ENCODE results near the gene MORN3.
A peak's percentile ranks its signal among the peaks of the same experiment; 100 is the strongest.
"Not testable (repeated sequence)": the region's sequence is repeated elsewhere in the genome, so short reads cannot be mapped to it uniquely, and the experiment has no call there.

MORN3 gene

DNA sequence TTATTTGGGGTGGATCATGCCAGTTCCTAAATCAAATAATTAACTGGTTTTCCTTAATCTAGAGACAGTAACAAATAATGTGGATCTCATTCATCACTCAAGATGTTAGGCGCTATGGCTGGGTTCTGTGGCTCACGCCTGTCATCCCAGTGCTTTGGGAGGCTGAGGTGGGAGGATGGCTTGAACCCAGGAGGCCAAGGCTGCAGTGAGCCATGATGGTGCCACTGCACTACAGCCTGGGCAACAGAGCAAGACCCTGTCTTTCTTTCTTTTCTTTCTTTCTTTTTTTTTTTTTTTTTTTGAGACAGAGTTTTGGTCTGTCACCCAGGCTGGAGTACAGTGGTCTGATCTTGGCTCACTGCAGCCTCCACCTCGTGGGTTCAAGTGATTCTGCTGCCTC is 23.3 kb upstream of the MORN3 start:
- not testable (repeated sequence) for DNase-seq (ENCODE audit: low spot score)

DNA sequence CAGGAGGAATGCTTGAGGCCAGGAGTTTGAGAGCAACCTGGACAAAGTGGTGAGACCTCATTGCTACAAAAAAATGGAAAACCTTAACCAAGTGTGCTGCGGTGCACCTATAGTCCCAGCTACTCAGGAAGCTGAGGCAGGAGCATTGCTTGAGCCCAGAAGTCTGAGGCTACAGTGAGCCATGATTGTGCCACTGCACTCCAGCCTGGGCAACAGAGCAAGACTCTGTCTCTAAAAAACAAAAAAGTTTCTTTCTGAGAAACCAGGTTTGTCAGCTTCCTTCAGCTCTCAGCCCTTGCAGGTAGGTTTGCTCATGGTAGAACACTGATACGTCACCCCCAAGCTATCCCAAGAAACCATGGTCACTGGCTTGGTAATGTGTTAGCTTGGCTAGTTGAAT is 20.0 kb upstream of the MORN3 start:
- DNase-seq (ENCODE audit: low spot score) = no peak

DNA sequence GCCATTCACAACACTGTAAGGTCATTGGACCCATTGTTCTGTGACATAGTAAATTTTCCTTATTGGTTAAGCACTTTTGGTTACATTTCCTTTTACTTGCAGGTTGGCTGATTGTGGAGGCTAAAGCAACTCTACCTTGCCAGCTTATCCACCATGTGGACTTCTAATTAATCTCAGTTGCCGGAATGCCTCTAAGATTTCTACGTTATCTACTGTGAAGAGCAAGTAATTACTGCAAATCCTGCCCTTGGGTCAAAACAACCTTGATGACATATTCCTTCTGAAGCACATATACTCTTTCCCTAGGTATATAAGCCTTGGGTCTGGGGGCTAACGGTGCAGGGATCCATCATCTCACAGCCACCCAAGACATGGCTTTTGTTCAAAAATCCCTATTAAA is 19.5 kb upstream of the MORN3 start:
- DNase-seq (ENCODE audit: low spot score) = no peak

DNA sequence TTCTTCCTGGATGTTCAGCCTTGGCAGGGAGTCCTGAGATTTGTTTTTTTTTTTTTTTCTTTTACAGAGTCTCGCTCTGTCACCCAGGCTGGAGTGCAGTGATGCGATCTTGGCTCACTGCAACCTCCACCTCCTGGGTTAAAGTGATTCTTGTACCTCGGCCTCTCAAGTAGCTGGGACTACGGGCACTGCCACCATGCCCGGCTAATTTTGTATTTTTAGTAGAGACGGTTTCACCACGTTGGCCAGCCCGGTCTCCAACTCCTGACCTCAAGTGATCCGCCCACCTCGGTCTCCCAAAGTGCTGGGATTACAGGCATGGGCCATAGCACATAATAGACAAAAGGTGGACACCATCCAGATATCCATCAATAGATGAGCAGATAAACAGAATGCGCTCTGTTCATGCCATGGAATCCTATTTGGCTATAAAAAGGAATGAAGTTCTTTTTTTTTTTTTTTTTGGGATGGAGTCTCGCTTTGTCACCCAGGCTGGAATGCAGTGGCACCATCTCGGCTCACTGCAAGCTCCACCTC is 10.3 kb upstream of the MORN3 start:
- peak; percentile 60 for DNase-seq (ENCODE audit: low spot score)

- no peak for DNase-seq (ENCODE audit: low spot score)
Measured at GRCh38 chr12:121678716-121679300, 9.4 kb upstream of the MORN3 start.

GRCh38 chr12:121678305-121678704 is 8.9 kb upstream of the MORN3 start:
- DNase-seq (ENCODE audit: low spot score) = no peak

DNA sequence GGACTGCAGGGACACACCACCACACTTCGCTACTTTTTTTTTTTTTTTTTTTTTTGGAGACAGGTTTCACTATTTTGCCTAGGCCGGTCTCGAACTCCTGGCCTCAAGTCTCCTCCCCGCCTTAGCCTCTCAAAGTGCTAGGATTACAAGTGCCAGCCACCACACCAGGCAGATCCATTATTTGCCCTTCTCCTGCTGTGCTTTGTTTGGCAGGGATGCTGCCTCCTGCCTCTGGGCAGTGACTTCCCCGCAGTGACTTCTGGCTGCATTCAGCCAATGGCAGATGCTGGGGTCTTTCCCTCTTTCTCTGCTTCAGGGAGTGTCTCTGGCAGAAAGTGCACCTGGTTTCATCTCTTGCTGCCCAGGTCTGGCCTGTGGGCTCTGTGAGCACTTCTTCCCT is 6.7 kb upstream of the MORN3 start:
- DNase-seq (ENCODE audit: low spot score) = no peak

DNA sequence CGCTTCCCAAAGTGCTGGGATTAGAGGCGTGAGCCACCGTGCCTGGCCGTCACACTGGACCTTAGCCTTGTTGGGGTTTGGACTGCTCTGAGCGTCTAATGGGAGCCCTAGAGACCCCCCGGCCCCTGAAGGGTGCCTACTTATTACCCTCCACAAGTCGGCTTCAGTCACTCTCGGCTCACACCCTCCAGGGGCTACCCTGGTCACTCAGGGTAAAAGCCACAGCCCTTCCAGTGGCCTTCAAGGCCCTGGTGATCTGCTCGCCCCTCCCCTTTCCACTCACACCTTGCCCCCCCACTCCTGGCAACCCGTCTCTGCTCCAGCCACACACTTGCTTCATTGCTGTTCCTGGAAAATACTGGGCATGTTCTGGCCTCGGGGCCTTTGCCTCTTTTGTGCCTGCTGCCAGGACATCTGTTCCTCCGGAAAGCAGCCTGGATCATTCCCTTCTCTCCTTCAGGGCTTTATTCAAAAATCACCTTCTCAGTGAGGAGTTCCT is 3.6 kb upstream of the MORN3 start:
- no peak for DNase-seq (ENCODE audit: low spot score)

GRCh38 chr12:121668750-121669520 is 519 bp downstream of the MORN3 start:
- no peak for DNase-seq (ENCODE audit: low spot score)

GRCh38 chr12:121666829-121667228 is 2.6 kb downstream of the MORN3 start:
- DNase-seq (ENCODE audit: low spot score) = not testable (repeated sequence)

GRCh38 chr12:121663610-121663929 is 5.9 kb downstream of the MORN3 start:
- no peak for DNase-seq (ENCODE audit: low spot score)

DNA sequence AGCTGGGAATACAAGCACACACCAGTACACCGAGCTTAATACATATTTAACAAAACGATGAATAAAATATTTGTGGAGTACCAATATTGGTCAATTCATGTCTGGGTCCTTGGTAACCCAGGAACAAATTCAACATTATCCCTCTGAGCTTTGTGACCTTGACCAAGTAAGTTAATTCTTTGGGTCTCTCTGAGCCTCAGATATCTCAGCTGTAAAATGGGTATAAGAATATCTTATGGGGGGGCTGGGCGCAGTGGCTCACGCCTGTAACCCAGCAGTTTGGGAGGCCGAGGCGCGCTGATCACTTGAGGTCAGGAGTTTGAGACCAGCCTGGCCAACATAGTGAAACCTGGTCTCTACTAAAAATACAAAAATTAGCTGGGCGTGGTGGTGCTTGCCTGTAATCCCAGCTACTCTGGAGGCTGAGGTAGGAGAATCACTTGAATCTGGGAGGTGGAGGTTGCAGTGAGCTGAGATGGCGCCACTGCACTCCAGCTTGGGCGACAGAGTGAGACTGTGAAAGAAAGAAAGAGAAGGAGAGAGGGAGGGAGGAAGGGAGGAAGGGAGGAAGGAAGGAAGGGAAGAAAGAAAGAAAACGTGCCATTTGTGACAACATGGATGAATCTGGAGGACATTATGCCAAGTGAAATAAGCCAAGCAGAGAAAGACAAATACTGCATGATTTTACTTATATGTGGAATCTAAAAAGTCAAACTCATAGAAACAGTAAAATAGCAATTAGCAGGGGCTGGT is 7.9 kb downstream of the MORN3 start:
- not testable (repeated sequence) for DNase-seq (ENCODE audit: low spot score)

DNA sequence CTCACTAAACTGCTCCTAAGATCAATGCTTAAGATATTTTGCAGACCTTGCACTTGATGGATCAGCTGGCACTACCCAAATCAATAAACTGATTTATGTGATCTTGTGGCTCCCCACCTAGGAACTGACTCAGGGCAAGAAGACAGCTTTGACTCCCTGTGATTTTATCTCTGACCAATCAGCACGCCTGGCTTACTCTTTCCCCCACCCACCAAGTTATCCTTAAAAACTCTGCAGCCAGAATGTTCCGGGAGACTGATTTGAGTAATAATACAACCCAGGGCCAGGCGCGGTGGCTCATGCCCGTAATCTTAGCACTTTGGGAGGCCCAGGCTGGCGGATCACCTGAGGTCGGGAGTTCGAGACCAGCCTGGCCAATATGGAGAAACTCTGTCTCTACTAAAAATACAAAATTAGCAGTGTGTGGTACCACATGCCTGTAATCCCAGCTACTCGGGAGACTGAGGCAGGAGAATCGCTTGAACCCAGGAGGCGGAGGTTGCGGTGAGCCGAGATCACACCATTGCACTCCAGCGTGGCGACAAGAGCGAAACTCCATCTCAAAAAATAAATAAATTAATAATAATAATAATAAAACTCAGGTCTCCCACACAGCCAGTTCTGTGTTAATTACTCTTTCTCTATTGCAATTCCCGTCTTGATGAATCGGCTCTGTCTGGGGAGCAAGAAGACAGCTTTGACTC is 12.0 kb downstream of the MORN3 start:
- no peak for DNase-seq (ENCODE audit: low spot score)

DNA sequence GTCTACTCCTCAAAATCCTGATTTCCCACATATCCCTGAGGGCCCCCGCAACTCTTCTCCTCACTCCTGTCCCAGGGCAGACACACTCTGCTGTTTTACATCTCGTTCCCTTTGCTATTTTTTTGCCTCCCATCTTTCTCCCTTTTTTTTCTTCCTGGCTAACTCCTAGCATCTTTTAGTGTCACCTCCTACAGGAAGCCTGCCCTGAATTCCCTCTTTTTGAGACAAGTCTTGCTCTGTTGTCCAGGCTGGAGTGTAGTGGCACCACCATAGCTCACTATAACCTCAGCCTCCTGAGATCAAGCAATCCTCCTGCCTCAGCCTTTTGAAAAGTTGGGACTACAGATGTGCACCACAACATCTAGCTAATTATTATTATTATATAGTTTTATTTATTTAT is 13.3 kb downstream of the MORN3 start:
- DNase-seq (ENCODE audit: low spot score) = no peak

DNA sequence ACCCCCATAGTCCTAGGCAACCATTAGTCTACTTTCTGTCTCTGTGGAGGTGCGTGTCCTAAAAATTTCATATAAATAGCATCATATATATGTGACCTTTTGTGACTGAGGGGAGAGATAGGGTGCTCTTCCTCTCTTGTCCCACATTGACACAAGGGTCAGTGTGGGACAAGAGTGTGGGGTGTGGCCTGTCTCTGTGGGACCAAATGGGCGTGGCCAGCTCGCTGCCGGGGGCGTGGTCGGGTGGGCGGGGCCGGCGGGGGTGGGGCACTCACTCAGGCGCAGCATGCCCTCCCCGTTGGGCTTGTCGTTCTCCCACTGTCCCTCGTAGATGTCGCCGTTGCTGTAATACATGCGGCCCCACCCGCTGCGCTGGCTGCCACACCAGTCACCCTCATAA is 15.5 kb downstream of the MORN3 start:
- DNase-seq (ENCODE audit: low spot score) = no peak

GRCh38 chr12:121652767-121653497 is 16.5 kb downstream of the MORN3 start:
- no peak for DNase-seq (ENCODE audit: low spot score)

DNA sequence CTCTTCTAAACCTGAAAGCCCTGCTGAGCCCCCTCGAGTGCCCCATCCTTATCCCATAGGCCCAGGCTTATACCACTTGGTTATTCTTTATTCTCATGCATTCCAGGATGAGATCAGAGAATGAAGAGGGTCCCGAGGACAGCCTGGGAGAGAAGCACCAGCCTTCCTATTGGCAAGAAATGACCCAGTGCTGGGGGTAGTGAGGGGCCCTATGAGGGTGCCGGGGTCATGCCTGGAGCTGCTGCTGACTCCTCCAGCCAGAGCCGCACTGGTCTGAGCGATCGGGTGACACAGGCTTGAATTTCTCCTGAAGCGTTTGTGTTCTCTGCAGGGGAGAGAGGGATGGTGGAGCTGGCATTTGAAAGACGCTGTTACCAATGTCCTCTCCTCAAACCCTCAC is 18.1 kb downstream of the MORN3 start:
- no peak for DNase-seq (ENCODE audit: low spot score)

DNA sequence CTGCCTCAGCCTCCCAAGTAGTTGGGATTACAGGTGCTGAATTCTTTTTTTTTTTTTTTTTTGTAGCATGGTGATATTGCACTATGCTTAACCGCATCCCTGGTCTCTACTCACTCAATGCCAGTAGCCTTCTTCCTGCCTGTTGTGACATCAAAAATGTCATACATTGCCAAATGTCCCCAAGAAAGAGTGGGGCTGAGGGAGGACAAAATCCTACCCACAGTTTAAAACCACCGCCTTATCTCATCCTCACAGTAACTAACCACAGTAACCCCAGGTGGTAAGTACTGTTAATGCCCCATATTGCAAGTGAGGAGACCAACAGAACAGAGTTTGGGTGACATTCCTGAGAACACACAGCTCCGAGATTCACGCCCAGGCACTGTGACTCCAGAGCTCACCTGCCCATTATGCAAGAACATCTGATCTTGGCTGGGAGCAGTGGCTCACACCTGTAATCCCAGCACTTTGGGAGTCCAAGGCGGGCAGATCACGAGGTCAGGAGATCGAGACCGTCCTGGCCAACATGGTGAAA is 19.6 kb downstream of the MORN3 start:
- no peak for DNase-seq (ENCODE audit: low spot score)

DNA sequence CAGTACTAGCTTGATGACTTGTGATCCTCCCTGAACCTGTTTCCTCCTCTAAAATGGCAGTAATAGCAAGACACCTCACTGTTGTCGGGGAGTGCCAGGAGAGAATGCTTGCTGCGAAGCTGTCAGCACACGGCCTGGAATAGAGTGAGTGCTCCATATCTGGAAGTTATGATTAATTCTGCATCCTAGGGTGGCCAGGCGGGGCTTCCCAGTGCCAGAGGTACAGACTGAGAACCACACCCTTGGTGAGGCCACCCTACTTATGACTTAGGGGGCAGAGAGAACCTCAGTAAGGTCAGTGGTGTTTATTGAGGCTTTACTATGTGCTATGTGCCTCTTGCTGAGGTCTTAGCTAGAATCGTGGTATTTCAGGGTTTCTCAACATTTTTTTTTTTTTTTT is 20.1 kb downstream of the MORN3 start:
- no peak for DNase-seq (ENCODE audit: low spot score)

GRCh38 chr12:121648458-121649028 is 20.9 kb downstream of the MORN3 start:
- no peak for DNase-seq (ENCODE audit: low spot score)

DNA sequence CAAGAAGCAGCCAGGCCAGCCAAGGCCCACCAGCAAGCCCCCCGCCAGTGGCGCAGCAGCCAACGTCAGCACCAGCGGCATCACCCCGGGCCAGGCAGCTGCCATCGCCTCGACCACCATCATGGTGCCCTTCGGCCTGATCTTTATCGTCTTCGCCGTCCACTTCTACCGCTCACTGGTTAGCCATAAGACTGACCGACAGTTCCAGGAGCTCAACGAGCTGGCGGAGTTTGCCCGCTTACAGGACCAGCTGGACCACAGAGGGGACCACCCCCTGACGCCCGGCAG is 28.2 kb downstream of the MORN3 start:
- no peak for DNase-seq (ENCODE audit: low spot score)
